Ovary (tissue), 9 donors: ENCODE measurements around the gene MELTF. TPM values are rescaled to one million over a fixed set of nuclear protein-coding genes. Genes with fewer than 3 reads are reported as not detected.

ENCODE experiments used
- DNase-seq, 5 donors: peaks; one replicate each; pipeline ENCODE4 v3.0.0-alpha.2; 2019 to 2020
- H3K27ac ChIP-seq, 2 donors: fragments of 200-600 bp; one replicate each; pipeline versions ENCODE4 v1.5.1 to v1.8.0; 2019 to 2022
- H3K27me3 ChIP-seq: fragments of 200-600 bp; one replicate; pipeline ENCODE4 v1.8.0; 2022
- H3K36me3 ChIP-seq: fragments of 200-600 bp; sonication (generic); one replicate; pipeline ENCODE4 v1.5.1; 2019
- H3K4me1 ChIP-seq: one replicate; pipeline ENCODE4 v1.8.1; 2013; ENCODE audit warnings: mild to moderate bottlenecking, moderate library complexity; ENCODE audit not compliant: insufficient read depth
- H3K4me3 ChIP-seq: fragments of 200-600 bp; sonication (generic); one replicate; pipeline ENCODE4 v1.5.1; 2017
- H3K9me3 ChIP-seq, 2 donors: fragments of 200-600 bp in 1 of 2; sonication (generic) in 1 of 2; one replicate each; pipeline versions ENCODE4 v1.5.1 to v1.8.1; 2013 to 2019; ENCODE audit warnings: mild to moderate bottlenecking in 1 of 2, moderate library complexity in 1 of 2
- EP300 ChIP-seq: sonication (generic); formaldehyde crosslinking; IDR thresholded peaks from one replicate; pipeline ENCODE4 v1.6.1; 2017; ENCODE audit warnings: antibody characterized with exemption
- POLR2A ChIP-seq: fragments of 450-650 bp; IDR thresholded peaks from one replicate; pipeline ENCODE4 v1.6.1; 2017; ENCODE audit warnings: antibody characterized with exemption, mild to moderate bottlenecking, moderate library complexity
- WGBS, 3 donors: extraction: QIAGEN DNeasy Blood & Tissue Kit in 1 of 3; methylation state at CpG; one replicate each; pipeline versions ENCODE4 v1.1.5 to v1.1.7; 2013 to 2017; 5-methylcytosine and 5-hydroxymethylcytosine counted together
- intact Hi-C, 4 donors: fragments of 100-400 bp; cut with DNase I; formaldehyde crosslinking; loops; one replicate each; pipeline versions ENCODE4 v1.11.0 to v1.15.1; 2022 to 2023
- polyA plus RNA-seq, 2 donors: library from polyadenylated mRNA; stranded (reverse); fragments of 200-250 nt in 1 of 2; fragments of 350-450 nt in 1 of 2; fragmentation: Illumina TruSeq in 1 of 2; extraction: RNeasy Lipid Tissue Mini Kit (QIAGEN cat#74804) in 1 of 2; gene quantifications; one replicate each; pipeline ENCODE4 v1.2.3, GENCODE V29; 2013 to 2014
- total RNA-seq, 7 donors: library from RNA; depleted of rRNA in 2 of 7; stranded (reverse); fragments of >200 nt in 2 of 7; fragmentation: NEBNext Ultra II Directional in 3 of 7; extraction: Animal tissue kit (Norgen Biotek cat#: 25700) in 3 of 7; gene quantifications; one replicate each; pipeline versions ENCODE4 v1.1.0 to v1.2.4, GENCODE V29; 2016 to 2023
- TF ChIP-seq, protein P1 (sequence below), 3 donors: fragments of 450-650 bp in 2 of 3; fragments of 200-600 bp in 1 of 3; IDR thresholded peaks; one replicate each; pipeline versions ENCODE4 v1.5.1 to v1.8.0; 2016 to 2022; ENCODE audit warnings: antibody characterized with exemption in 3 of 3, mild to moderate bottlenecking in 1 of 3
- donor health status: DM: no; HTN: no; CAD: no; lungs with moderate emphysema.
- donor health status: DM: no; HTN: no; CAD: no.
- donor health status: Bipolar disorder and iron deficiency.
- donor health status: DM: yes; HTN: yes; CAD: no.
- donor health status: DM: no; HTN: no; CAD: no.
- donor health status: DM: yes; HTN: yes; CAD: no.

The MELTF gene
- total and polyA plus RNA-seq, 9 donors: 0.53 to 19.0 (median 2.0) TPM

- Histone ChIP-seq H3K9me3 (no peaks in the 10 kb centered on the region), H3K4me1 (no peaks in the 10 kb centered on the region), H3K27me3 (no peaks in the 10 kb centered on the region), H3K27ac (no peak overlapping the region), H3K36me3 (no peaks in the 10 kb centered on the region), H3K4me3 (no peak overlapping the region)
- WGBS, 3 donors: 61 to 77% (median 70%) methylated on average over 10 of the region's 10 CpGs
- DNase-seq: peak in 1 of 5 donors; percentile 31
- no peak for TF ChIP-seq POLR2A
- TF ChIP-seq, protein P1, sequence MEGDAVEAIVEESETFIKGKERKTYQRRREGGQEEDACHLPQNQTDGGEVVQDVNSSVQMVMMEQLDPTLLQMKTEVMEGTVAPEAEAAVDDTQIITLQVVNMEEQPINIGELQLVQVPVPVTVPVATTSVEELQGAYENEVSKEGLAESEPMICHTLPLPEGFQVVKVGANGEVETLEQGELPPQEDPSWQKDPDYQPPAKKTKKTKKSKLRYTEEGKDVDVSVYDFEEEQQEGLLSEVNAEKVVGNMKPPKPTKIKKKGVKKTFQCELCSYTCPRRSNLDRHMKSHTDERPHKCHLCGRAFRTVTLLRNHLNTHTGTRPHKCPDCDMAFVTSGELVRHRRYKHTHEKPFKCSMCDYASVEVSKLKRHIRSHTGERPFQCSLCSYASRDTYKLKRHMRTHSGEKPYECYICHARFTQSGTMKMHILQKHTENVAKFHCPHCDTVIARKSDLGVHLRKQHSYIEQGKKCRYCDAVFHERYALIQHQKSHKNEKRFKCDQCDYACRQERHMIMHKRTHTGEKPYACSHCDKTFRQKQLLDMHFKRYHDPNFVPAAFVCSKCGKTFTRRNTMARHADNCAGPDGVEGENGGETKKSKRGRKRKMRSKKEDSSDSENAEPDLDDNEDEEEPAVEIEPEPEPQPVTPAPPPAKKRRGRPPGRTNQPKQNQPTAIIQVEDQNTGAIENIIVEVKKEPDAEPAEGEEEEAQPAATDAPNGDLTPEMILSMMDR (IDR thresholded peaks at IDR 0.05): no peak
- no peak for TF ChIP-seq EP300
- intact Hi-C loops: no loop called here
Measured at GRCh38 chr3:197021231-197021630, 8.4 kb downstream of the MELTF start.

- H3K4me1 ChIP-seq: no peaks in the 10 kb centered on the region
- H3K27me3 ChIP-seq: no peaks in the 10 kb centered on the region
- no peak overlapping the region for H3K4me3 ChIP-seq
- no peaks in the 10 kb centered on the region for H3K36me3 ChIP-seq
- WGBS, 3 donors: 85 to 88% (median 88%) methylated on average over 13 of the region's 13 CpGs
- H3K27ac ChIP-seq: no peak overlapping the region
- DNase-seq: no peak
- no peaks in the 10 kb centered on the region for H3K9me3 ChIP-seq
- no peak for TF ChIP-seq EP300
- TF ChIP-seq, protein P1 (IDR thresholded peaks at IDR 0.05): no peak
- TF ChIP-seq POLR2A: no peak
- intact Hi-C loops: no loop called here
Measured at GRCh38 chr3:197019535-197019934, 10.1 kb downstream of the MELTF start.

DNA sequence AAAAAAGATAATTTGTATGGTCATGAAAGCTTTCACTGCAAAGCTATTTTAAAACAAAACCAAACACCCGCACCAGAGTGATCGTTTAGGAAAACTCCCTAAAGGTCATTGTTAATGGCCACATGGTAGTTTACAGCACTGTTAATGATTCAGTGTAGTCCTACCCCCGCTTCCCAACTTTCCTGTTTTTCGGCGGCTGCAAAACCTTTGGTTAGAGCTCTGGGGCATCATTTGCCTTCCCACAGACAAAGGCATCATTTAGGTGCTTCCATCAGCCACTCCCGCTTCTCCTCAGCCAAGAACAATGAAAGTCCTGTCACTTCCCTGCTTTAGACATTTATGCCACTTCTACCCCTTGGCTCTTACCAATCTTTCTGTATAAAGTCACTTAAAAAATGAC lies 10.6 kb downstream of the MELTF start:
- WGBS, 3 donors: 18 to 35% (median 21%) methylated on average over 6 of the region's 6 CpGs
- intact Hi-C loops: no loop called here

DNA sequence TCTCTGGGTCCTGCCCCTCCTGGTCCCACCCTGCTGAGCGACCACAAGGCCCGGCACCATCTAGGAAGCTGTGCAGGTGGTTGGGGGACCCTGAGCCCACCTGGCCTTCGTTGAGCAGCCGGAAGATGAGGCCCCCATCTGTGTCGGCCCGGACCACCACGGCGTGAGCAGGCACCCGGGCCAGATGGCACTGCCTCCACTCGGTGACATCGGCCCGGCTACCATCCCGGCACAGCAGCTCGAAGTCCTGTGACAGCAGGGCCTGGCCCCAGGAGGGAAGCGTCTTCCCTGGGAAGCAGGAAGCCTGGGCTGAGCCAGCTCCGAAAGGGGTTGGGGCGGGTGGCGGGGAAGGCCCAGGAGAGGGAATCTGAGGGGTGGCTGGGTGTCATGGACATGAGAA lies 12.6 kb downstream of the MELTF start:
- Histone ChIP-seq H3K4me3 (no peak overlapping the region), H3K9me3 (no peaks in the 10 kb centered on the region), H3K36me3 (no peaks in the 10 kb centered on the region), H3K27me3 (no peaks in the 10 kb centered on the region), H3K4me1 (no peaks in the 10 kb centered on the region), H3K27ac (no peak overlapping the region)
- intact Hi-C loops: no loop called here
- no peak for DNase-seq
- WGBS, 3 donors: 93 to 99% (median 96%) methylated on average over 17 to 18 of the region's 18 CpGs
- TF ChIP-seq EP300 (no peak), POLR2A (no peak)
- TF ChIP-seq, protein P1 (IDR thresholded peaks at IDR 0.05): no peak

More for the DNA sequence above, 10.6 kb downstream of the MELTF start:
- Histone ChIP-seq H3K4me3 (no peak overlapping the region), H3K27ac (no peak overlapping the region), H3K4me1 (no peaks in the 10 kb centered on the region), H3K36me3 (no peaks in the 10 kb centered on the region), H3K27me3 (no peaks in the 10 kb centered on the region), H3K9me3 (no peaks in the 10 kb centered on the region)
- DNase-seq: no peak
- TF ChIP-seq, protein P1 (IDR thresholded peaks at IDR 0.05): no peak
- TF ChIP-seq POLR2A: no peak
- TF ChIP-seq EP300: no peak
